Superior temporal gyrus (tissue), 1 donor: ENCODE data around the gene ADAM12.

Experiments used
- DNase-seq: peaks from one replicate; pipeline ENCODE4 v3.0.0-alpha.2; 2016; ENCODE audit errors: extremely low spot score

ADAM12 gene

DNA sequence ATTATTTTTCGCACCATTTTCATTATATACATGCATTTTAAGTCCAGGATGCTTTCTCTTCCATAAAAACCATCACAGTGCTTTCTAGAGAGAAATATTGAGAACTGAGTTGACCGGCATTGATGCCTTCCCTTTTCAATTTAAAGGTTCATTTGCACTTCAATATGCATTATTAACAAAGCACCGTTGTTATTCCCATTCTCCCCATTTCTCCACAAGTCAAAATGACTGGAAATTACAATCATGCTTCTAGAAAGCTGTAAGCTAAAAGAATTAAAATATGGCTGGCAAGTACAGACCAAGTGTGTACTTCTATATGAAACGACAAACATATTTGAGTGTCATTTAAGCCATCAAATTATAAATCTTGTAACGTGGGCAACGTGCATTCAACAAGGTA is 272.4 kb downstream of the ADAM12 start:
- DNase-seq: no peak

DNA sequence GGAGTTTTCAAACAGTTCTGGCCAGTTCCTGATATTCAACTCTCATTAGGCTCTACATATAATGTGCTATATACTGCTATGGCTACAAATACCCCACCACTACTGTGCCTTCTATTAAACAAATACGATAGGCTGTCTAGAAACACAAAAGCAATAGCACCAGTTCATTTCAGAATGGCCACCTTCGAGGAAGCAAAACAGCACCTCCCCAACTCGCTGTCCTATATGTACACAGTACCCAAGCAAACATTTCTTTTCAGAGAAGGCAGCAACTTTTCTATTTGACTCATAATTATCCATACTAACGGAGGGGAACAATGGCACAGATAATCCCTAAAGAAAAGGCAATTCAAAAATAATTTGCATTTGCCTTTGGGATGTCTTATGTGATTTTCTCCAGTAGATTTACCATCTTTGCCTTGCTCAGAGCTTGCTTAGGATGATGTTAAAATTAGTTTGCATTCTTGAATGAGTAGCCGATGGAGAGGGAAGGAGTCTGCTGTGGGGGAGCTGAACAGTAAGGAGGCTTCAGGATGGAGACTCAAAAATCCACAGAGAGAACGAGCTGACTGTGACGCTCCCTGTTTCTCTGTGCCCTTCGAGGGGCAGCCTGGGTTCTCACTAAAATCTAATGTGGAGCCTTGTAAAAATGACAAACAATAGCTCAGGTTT is 273.3 kb downstream of the ADAM12 start:
- no peak for DNase-seq

DNA sequence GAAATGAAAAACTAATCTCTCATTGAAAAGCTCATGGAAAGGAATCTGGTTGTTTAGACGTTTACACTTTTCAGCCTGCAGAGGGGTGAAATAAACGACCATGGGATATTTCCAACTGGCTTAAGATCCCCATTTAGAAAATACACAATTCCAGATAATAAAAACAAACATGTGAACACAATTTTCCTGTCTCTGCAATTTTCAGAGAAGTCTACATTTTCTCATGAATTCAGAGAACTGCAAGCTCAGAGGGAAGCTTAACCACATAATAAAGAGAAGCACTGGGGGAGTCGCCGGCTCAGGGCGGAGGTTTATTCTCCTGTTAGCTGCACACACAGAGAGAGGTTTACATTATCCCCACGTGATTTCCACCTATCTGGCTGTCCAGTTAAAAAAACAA is 276.8 kb downstream of the ADAM12 start:
- DNase-seq: no peak

DNA sequence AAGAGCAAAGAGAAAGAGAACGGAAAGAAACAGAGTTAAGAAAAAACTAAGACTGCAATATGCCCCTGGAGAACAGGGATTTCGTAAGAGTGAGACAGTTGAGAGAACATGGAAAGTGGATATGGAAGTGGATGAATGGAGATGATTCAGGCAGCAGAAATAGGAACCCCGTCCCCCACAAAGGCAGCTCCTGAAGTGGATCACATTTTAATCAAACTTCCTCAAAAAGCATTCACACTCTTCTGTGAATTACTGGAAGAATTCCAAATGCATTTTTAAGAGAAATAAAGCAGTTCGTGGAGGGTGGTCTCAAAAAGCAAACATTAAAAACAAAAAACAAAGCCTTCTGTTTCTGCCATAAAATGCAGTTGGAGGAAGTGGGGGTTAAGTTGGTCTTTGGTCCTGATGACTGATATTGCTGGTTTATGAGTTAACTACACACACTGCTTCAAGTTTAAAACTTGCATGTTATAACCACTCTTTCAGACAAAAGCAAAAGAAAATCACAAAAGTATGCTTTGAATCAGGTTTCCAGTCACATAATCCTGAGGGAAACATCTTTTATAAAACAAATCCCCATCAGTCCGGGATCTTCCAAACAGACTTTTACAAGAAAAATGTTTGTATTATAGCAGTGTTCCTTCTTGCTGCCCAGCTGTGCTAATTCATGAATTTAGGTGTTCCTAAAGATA is 277.6 kb downstream of the ADAM12 start:
- no peak for DNase-seq

DNA sequence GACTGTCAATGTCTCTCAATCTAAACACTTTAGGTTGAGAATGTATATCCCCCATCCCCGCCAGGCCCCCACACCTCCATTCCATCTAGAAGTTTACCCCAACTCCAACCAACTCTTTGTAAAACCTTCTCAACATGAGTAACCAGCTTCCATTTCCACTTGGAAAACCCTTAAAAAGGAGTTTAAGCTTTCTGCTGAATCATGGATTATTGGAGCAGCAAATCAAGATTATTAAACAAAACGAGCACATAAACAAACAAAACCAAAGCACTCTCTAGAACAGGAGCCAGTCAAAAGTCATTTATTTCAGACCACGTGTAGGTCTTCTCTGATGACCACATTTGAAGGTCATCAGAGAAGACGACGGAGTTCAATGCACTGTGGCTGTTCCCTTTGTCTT is 278.4 kb downstream of the ADAM12 start:
- no peak for DNase-seq

DNA sequence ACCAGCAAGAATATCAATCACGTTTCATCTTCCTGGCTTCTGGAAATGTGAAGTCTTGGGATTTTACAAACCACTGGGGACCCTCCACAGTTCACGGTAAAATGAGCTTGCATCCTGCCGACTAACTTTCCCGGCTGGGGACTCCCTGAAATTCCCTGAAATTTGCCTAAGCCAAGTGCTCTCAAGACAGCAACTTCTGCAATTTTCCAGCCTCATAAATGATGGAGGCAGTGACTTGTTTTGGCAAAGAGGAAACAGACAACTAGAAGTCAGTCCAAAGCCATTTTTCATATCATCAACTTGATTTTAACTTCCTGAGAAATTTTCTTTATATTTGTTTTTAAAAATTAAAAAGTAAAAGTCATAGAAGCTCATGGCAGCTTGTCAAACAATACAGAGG is 279.6 kb downstream of the ADAM12 start:
- no peak for DNase-seq

DNA sequence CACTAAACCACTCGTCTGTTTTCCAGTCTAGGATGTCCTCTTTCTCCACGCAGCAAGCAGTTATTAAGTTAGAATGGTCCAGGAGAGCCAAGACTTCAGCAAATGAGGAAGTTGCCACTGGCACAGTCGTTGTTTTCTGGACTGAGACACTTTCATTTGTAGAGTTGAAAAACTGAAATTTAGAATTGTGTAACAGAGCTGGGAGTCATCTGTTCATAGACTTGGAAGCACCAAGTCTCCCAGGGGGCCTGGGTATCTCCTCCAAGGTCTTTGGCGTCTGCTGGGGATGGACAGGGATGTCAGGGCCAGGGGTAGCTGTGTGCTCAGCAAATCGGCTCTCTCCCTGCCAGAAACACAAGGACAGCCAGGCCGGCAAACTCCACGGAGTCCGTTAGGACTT is 283.5 kb downstream of the ADAM12 start:
- no peak for DNase-seq

DNA sequence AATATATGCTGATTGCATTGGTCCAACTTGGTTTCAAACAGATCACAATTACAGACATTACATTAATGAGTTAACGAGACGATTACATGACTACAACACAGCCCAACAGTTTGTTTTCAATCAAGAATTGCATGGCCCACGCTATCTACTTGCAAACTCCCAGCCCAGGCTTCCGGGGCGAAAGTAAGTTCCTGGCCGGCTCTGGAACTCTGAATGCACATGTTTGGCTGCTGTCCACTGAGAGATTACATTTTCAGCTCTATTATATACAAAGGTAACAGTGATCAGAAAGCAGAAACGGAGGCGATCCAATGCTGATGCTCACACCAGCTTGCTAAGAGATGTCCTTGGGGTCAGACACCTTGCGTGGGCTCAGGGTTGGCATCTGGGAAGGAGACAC is 285.6 kb downstream of the ADAM12 start:
- DNase-seq: no peak

DNA sequence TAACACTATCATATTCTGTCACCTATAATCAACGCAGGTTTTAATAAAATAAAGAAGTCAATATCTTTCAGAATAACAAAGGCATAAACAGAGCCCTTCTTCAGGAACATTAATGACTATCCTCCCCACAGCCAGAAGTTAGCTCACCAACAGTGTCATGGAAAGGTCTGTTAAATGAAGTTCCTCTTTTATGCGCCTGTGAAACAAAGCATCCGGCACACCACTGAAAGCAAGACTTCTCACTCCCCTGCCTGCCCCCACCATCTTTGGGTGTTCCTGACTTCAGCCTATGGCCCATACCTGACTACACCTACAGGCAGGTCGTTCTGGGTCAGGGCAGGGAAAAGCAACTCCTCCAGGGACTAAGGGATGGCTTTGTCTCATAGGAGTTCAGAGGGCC is 286.5 kb downstream of the ADAM12 start:
- no peak for DNase-seq

DNA sequence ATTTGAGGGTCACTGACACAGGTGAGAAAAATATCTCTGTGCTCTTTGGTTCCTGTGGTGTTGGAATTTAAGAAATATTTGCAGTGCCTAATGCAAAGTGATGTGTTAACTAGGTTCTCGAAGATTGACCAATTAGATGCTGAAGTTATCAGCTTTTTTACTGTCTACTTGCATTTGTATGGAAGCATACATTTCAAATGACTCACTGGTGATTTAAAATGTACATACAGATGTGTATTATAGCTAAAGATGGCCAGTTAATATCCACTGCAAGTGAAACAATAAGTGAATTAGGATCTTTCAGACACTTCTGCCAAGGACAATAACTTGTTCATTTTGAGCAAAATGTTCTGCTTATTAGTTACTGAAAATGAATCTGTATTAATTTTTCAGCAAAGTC is 287.0 kb downstream of the ADAM12 start:
- no peak for DNase-seq

DNA sequence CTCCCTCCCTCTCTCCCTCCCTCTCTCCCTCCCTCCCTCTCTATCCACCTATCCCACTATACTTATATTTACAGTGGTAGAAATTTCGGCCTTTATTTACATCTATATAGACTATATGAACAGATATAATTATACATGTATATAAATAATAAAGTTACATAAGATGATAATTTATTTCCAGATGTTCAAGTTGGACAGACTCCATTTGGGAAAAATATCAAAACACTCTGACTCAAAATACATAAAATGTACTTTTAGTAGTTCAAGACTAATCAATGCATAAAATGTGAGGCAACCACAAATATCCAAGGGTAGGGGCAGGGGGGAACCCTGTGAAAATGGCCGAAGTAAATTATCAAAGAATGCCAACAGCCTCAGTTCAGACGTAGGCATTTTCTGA is 288.9 kb downstream of the ADAM12 start:
- DNase-seq: no peak

DNA sequence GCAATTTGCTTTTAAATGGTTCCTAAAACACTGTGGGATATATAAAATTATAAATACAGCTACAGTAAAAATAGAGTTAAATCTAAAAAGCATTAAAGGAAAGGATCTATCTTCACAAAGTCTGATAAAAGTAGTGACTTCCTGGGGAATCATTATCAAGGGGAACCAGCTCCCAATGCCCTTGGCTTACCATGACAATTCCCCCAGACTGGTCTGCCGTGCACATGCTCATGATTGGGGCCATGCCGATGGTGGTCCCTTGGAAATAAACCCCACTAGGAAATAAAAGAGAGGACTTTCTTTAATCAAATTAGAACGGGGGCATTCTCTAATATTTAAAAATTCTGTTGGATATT is 290.1 kb downstream of the ADAM12 start:
- no peak for DNase-seq

DNA sequence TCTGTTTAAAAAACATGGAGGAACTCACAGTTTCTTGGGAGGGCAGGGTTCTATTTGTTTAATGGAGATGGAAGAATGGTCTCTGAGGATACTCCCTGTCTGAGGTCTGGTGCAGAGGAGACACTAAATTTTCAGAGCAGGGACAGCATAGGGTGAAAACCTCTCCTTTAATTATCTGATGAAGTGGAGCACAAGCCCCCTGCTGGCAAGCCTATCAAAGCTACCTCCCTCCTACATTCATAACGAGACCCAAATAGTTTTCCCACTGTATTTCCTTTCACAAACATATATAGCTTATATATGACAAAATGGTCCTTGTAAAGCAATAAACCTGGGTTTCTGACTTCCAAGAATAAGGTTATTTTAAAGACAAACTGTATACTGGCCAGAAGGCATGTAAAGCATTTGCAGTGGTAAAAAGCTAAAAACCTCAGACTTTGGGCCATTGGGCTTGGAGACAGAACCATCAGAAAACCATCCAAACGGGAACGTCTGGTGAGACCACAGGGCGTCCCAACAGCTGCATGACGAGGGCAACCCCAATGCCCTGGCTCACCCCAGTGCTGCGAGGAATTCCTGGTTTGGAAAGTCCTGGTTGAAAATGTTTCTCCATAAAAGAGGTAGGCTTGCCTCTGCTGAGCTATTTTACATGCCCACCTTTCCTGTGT is 290.6 kb downstream of the ADAM12 start:
- no peak for DNase-seq

DNA sequence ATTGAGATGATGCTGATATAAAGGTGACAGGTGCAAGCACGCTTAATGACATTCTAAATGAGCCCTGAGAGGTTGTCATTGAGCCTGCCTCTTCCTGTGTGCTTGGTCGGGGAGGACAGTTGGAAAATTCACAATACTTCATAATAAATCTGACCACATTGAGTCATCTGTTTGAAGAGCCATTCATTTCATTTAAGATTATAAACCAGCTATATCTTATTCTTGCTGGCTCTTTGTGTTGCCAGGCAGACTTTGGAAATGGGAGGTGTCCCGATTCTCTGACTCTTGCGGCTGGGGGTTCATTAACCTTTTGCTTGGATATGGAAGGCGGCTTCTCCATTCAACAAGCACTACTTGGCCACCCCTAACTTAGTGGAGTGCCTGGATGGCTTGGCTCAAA is 293.7 kb downstream of the ADAM12 start:
- DNase-seq: no peak

DNA sequence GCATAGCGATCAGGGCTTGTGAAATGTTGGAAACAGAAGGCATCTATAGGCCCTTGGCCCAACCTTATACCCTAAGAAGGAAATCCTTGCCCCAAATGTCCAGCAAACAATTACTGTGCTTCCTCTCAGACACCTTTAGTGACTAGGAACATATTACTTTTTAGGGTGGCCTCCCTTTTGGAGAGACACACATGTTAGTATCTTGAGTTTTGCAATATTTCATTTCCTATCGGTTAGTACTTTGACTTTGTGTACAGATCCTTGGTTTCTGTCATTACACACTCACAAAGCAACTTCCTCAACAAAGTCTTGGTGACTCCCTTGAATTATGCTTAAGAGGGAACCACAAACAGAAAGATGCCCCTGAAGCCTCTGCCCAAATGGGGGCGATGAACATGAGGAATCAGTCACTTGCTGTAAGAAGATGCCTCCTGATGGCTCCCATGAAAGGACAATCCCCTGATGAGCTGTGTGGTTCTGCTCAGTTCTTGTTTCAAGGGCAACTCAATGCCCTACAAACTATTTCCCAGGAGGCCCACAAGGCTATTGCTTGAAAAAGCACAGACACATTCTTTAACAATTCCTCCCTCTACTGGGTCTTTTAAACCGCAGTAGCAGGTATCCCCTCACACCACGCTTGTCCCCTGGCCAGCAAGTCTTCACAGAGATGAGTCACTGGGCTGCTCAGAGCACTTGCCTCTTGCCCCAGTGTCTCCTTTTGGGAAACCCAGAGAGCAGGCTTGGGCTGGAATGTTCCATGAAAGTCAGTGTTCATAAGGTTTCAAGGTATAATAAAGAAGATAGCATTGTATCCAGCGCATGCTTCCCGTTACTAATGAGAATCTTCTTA is 295.7 kb downstream of the ADAM12 start:
- no peak for DNase-seq

DNA sequence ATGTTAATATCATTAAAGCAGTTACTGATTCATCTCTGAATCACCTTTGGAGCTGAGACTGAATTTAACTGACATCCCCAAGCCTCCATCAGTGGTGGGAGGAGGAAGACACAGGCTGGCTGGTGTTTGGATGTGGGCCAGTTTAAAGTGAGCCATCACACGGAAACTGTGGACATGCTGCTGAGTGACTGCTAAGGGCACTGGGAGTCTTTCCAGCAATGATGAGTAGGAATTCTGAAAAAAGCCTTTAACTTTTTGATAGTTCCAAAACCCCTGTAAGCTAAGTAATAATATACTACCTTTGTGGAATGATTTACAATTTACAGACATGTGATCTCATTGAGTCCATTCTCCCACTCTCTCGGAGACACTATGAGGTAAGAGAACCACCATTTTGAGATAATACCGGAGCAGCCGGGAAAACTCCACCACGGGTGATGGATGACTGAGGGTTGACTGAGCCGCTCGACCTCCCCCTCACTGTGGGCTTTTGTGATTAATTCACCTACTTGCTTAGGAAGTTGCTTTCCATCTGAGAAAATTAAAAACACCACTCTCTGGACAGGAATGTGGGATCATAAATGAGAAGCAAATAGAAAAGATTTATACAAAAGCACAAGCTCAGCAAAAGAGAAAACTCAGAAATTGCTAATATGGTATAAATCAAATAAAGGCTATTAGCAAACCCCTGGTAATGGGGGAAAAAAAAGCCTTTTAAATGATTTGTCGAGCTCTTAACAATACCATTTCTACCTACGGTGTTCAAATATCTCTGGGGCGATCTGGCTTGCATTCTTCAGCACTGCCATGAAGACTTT is 297.2 kb downstream of the ADAM12 start:
- DNase-seq: no peak

DNA sequence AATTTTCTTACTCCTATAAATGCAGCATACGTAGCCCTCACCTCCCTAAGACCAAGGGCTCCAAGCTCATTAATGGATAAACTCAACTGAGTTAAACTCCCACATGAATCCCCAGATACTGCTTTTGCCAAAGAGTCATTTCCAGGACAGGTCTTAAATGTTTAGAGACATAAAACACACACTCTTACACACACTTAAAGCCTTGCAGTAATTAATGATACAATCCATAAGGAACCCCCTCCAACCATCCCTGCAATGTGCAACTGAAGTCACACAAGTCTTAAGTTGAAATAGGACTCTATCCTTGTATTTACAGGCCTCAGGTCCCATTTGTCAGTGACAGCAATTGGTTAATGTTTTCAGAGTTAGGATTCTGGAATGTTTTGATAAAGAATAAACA is 297.8 kb downstream of the ADAM12 start:
- DNase-seq: no peak

DNA sequence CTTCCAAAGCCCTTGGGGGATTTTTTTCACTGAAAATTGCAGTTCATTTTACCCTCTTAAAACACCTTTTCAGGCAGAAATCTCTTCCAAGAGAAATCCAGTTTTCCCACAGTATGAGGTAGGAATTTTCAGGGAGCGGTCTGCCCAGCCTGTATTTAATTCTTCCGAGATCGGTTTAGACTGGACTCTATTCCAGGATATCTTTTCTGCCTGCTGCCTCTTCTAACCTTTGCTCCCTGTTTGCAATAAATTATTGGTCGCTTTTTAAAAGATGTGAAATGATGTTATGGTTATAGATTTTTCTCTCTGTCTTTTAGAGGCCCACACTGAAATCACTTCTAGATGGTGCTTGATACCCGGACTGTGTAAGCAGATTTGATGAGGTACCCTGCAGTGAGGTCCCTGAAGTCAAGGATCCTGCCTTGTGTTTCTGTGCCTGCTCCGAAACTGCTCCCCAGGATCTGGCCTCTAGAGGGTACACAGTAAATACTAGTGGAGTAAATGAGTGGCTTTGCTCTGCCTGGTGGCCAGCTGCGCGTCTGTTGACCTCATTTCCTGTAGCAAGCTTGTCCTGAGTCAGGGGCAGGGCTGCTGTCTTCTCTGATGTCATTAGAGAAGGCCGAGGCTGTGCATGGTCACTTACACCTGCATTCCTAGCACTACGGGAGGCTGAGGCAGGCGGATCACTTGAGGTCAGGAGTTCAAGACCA is 300.3 kb downstream of the ADAM12 start:
- DNase-seq: no peak

DNA sequence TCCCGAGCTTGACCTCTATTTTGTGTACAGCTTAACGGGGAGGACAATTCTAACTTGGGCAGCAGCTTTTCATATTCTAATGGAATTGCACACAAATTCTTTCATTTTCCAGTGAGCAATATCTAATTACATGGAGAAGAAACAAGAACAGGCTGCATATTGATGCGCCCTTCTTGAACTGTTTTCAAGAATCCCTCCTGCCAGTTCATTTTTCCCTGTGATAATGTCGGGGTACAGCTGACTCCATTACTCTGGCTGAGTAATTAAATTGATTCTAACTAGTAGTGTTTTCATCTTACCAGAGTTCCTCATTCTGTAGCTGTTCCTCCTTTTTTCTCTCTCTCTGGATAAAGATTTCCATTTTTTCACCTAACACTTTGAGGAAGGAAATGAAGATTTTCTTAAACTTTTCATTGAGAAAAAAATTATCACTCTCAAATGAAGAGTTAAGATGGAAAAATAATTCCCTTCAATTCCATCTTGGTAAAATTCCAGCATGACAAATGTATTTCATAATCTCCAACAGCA is 301.1 kb downstream of the ADAM12 start:
- no peak for DNase-seq

DNA sequence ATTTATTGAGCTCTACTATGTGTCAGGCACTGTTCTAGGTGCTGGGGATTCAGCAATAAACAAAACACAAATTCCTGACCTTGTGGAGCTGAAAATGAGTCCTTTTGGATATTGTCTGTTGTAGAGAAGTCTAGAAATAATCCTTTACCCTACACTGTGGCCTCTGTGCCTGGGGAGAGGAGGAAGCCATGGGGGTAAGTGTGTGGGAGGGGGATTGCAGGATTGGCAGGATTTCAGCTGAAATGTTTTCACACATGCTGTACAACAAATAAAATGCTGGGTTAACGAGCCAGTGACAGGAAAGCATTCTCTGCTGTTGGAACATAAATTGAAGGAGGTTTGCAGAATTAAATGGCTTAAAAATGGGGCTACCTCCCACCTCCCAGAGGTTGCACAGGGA is 302.5 kb downstream of the ADAM12 start:
- DNase-seq: no peak

DNA sequence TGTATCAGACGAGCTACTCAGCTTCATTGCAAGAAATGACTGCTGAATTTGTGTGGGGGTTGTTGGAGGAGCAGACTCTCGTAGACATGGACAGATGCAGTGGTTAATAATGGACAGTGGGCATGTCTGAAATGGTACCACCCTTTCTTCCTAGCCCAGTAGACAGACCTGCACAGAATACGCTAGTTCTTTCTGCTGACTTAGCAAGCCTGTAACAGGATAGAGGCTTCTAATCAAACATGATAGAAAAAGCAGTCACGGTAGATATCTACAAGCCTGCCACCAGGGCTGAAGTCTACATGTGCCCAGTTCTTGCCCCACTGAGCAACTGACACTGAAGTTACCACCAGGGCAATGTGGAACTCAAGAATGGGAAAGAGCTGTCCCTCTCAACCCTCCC is 303.9 kb downstream of the ADAM12 start:
- DNase-seq: no peak
